HG03521 (cell line): ENCODE data around the gene FPGS.

Experiments used
- ATAC-seq: cut with Tn5 transposase; IDR thresholded peaks from one replicate; pipeline ENCODE4 v1.9.1; 2021; ENCODE audit warnings: mild to moderate bottlenecking, moderate library complexity; ENCODE audit not compliant: unreplicated experiment

The FPGS gene

GRCh38 chr9:127856094-127856728 lies 53.5 kb downstream of the FPGS start:
- ATAC-seq = no peak

- no peak for ATAC-seq
Measured at GRCh38 chr9:127856729-127857116, 54.0 kb downstream of the FPGS start.

- no peak for ATAC-seq
Measured at GRCh38 chr9:127857278-127857677, 54.6 kb downstream of the FPGS start.

GRCh38 chr9:127858041-127858512 lies 55.4 kb downstream of the FPGS start:
- ATAC-seq = no peak

GRCh38 chr9:127860260-127860659 lies 57.6 kb downstream of the FPGS start:
- no peak for ATAC-seq

- ATAC-seq = no peak
Measured at GRCh38 chr9:127860779-127861178, 58.1 kb downstream of the FPGS start.

- no peak for ATAC-seq
Measured at GRCh38 chr9:127862075-127863011, 59.7 kb downstream of the FPGS start.

- no peak for ATAC-seq
Measured at GRCh38 chr9:127863191-127863621, 60.5 kb downstream of the FPGS start.
